Mesendoderm (in vitro differentiated cells): ENCODE results near the gene HECTD4.

ENCODE experiments used
- DNase-seq: peaks from one replicate; pipeline ENCODE4 v3.0.0; 2013
- H2AK5ac ChIP-seq: 2 replicates; pipeline ENCODE4 v1.6.1; 2013; ENCODE audit warnings: low read length, inconsistent platforms
- H2BK120ac ChIP-seq: 2 replicates; pipeline ENCODE4 v1.6.1; 2013; ENCODE audit warnings: low read depth, mild to moderate bottlenecking, low read length, moderate library complexity, mixed read lengths
- H2BK15ac ChIP-seq: replicated peaks from 2 replicates; pipeline ENCODE4 v1.6.1; 2013; ENCODE audit warnings: low read depth, mild to moderate bottlenecking, moderate library complexity
- H2BK5ac ChIP-seq: 2 replicates; pipeline ENCODE4 v1.6.1; 2013; ENCODE audit warnings: low read length, inconsistent platforms
- H3K18ac ChIP-seq: 2 replicates; pipeline ENCODE4 v1.6.1; 2013; ENCODE audit warnings: mild to moderate bottlenecking, low read length, mixed read lengths
- H3K23ac ChIP-seq: one replicate; pipeline ENCODE4 v1.6.1; 2013; ENCODE audit warnings: low read length
- H3K27ac ChIP-seq: 2 replicates; pipeline ENCODE4 v1.5.1; 2013; ENCODE audit warnings: low read depth, mild to moderate bottlenecking, inconsistent platforms, low read length, moderate library complexity
- H3K27me3 ChIP-seq: 2 replicates; pipeline ENCODE4 v1.6.1; 2013; ENCODE audit warnings: low read length, control low read depth, mild to moderate bottlenecking, inconsistent platforms; ENCODE audit not compliant: insufficient read depth, poor library complexity
- H3K36me3 ChIP-seq: 2 replicates; pipeline ENCODE4 v1.6.1; 2013; ENCODE audit warnings: low read length, inconsistent platforms; ENCODE audit not compliant: control insufficient read depth, insufficient read depth
- H3K4ac ChIP-seq: one replicate; pipeline ENCODE4 v1.6.1; 2013; ENCODE audit warnings: low read depth, mild to moderate bottlenecking, low read length, moderate library complexity
- H3K4me1 ChIP-seq: 2 replicates; pipeline ENCODE4 v1.6.1; 2013; ENCODE audit warnings: low read depth, low read length, inconsistent platforms; ENCODE audit not compliant: control insufficient read depth
- H3K4me2 ChIP-seq: 2 replicates; pipeline ENCODE4 v1.6.1; 2013; ENCODE audit warnings: low read length
- H3K4me3 ChIP-seq: 2 replicates; pipeline ENCODE4 v1.5.1; 2013; ENCODE audit warnings: mild to moderate bottlenecking, low read length
- H3K56ac ChIP-seq: one replicate; pipeline ENCODE4 v1.6.1; 2013; ENCODE audit warnings: low read length
- H3K79me1 ChIP-seq: 2 replicates; pipeline ENCODE4 v1.6.1; 2013; ENCODE audit warnings: low read length, inconsistent platforms
- H3K79me2 ChIP-seq: 2 replicates; pipeline ENCODE4 v1.6.1; 2013; ENCODE audit warnings: mild to moderate bottlenecking, low read length; ENCODE audit not compliant: control insufficient read depth, insufficient read depth
- H3K9ac ChIP-seq: 2 replicates; pipeline ENCODE4 v1.6.1; 2013; ENCODE audit warnings: low read length, inconsistent platforms
- H4K5ac ChIP-seq: one replicate; pipeline ENCODE4 v1.6.1; 2013; ENCODE audit warnings: low read length
- H4K8ac ChIP-seq: one replicate; pipeline ENCODE4 v1.6.1; 2013; ENCODE audit warnings: low read depth, mild to moderate bottlenecking, control low read depth, low read length, moderate library complexity
- WGBS: extraction: QIAGEN DNeasy Blood & Tissue Kit; methylation state at CpG from one replicate; pipeline ENCODE4 v1.1.7; 2013; ENCODE audit warnings: low lambda C conversion rate, missing lambda C conversion rate; ENCODE audit not compliant: insufficient coverage; ENCODE audit errors: extremely low coverage; 5-methylcytosine and 5-hydroxymethylcytosine counted together

HECTD4 gene

DNA sequence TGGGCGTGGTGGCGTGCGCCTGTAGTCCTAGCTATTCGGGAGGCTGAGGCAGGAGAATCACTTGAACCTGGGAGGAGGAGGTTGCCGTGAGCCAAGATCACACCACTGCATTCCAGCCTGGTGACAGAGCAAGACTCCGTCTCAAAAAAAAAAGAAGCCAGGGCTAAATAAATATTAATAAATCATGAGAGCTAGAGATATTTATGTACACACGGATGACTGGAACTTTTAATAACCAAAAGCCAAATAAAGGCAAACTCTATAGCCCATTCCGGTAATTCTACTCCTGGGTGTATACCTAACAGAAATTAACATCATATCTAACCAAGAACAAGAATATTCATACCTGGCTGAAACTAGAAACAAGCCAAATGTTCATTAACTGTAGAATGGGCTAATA, 264.5 kb downstream of the HECTD4 start:
- no CpG with 5 or more reads among the region's 8 CpGs for WGBS
- Histone ChIP-seq H3K4ac (no peak overlapping the region), H3K79me1 (no peaks in the 10 kb centered on the region), H2BK15ac (no peak overlapping the region), H3K27ac (no peak overlapping the region), H3K79me2 (no peaks in the 10 kb centered on the region), H3K4me2 (no peak overlapping the region), H3K18ac (no peak overlapping the region), H3K9ac (no peak overlapping the region), H2BK120ac (no peak overlapping the region), H4K8ac (no peak overlapping the region), H3K4me3 (no peak overlapping the region), H3K27me3 (no peaks in the 10 kb centered on the region), H4K5ac (no peak overlapping the region), H2BK5ac (no peak overlapping the region), H2AK5ac (no peak overlapping the region), H3K23ac (no peak overlapping the region), H3K56ac (no peak overlapping the region), H3K36me3 (no peaks in the 10 kb centered on the region), H3K4me1 (peaks cover 2% of the 10 kb centered on the region)
- no peak for DNase-seq

DNA sequence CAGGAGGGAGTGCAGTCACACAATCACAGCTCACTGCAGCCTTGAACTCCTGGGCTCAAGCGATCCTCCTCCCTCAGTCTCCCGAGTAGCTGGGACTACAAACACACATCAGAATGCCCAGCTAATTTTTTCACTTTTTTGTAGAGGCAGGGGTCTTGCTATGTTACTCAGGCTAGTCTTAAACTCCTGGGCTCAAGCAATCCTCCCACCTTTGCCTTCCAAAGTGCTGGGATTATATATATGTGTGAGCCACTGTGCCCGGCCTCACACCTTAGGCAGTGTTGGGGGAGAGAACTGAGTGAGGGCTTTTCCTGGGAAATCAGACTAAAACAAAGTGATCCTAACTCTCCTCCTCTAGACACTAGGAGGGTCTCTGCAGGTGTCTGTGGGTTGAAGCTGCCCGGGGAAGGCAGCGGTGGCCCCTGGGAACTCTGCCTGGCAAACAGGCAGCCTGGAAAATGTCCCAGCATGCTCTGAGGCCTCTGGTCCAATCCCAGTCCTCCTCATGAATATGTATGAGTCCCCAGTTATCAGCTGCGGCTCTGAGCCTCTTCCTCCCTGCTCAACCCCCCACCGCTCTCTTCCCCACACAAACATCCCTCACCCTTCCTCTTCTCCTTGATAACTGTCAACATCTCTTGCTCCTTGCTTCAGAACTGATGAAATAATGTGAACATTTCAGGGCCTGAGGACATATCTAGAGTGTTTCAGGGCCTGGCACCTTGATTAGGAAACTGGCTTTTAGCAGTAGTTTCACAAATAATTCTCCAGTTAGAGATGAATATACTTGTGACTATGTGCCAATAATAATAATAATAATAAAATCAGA, 265.8 kb downstream of the HECTD4 start:
- Histone ChIP-seq H3K56ac (peak overlapping the region; percentile 70), H3K27me3 (no peaks in the 10 kb centered on the region), H3K79me2 (no peaks in the 10 kb centered on the region), H4K8ac (peak overlapping the region; percentile 89), H3K4me2 (peak overlapping the region; percentile 13), H3K4me3 (no peak overlapping the region), H3K9ac (peak overlapping the region; percentile 55), H3K79me1 (no peaks in the 10 kb centered on the region), H3K18ac (no peak overlapping the region), H3K36me3 (no peaks in the 10 kb centered on the region), H2BK120ac (no peak overlapping the region), H2BK5ac (no peak overlapping the region), H3K4me1 (peaks cover 4% of the 10 kb centered on the region), H2BK15ac (no peak overlapping the region), H3K23ac (no peak overlapping the region), H2AK5ac (no peak overlapping the region), H3K27ac (peak overlapping the region; percentile 78), H3K4ac (no peak overlapping the region), H4K5ac (no peak overlapping the region)
- DNase-seq: peak; percentile 95
- no CpG with 5 or more reads among the region's 7 CpGs for WGBS

DNA sequence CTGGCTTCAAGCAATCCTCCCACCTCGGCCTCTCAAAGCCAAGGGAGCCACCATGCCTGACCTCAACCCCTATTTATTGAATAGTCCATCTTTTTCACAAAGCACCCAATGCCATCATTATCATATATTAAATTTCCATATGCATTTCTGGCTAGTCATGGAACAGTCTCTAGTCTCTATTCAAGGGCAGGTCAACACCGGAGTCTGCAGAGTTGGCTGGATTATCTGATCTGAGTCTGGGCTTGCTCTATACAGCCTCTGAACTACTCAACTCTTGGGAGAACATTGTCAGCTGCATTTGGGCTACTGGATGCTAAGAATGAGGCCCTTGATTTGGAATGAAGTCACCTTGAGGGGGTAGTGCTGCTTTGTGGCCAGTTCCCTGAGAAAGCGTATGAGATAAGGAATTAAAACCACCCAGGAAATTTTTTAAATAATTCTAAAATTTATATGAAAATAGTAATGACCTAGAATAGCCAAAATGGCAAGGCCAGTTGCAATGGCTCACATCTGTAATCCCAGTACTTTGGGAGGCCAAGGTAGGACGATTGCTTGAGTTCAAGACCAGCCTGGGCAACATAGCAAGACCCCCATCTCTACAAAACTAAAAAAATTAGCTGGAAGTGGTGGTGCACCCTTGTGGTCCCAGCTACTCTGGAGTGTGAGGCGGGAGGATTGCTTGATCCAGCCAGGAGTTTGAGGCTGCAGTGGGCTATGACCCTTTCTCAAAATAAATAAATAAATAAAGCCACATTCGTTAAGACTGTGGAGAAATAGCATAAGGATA, 266.8 kb downstream of the HECTD4 start:
- no peak overlapping the region for H4K8ac ChIP-seq
- H3K27ac ChIP-seq: no peak overlapping the region

DNA sequence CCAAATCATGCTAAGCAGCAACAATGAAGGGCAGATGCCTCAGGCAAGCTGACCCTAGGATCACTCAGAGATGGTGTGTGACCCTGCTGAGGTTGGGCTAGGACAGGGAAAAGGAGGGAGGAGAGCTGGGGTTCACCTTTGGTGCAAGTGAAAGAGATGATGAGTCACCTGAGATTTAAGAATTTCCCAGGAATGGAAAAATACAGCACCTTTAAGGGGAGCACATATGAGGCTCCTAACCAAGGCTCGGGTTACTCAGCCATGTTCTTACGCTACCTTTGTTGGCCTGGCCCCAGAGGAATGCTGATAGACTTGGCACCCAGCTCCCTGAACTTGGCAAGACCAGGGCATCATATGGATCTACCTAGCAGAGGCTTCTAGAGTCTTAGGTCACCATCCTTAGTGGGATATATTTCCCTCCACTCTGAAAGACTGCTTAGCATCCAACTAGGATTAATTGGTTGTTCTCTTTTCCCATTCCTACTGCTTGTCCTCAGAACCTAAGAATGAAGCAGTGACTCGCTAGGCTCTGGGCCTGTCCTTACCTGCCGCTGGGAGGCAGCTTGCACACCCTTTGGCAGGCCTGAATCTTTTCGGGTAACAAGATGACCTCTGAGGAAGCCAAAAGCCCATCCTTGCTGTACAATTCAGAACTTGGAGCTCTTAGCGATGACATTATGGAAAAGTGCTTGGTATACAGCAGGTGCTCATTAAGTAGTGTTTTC, 269.7 kb downstream of the HECTD4 start:
- Histone ChIP-seq H3K23ac (no peak overlapping the region), H3K27ac (no peak overlapping the region), H2BK15ac (no peak overlapping the region), H2BK120ac (no peak overlapping the region), H3K9ac (no peak overlapping the region), H3K27me3 (no peaks in the 10 kb centered on the region), H3K36me3 (no peaks in the 10 kb centered on the region), H3K79me1 (no peaks in the 10 kb centered on the region), H4K8ac (no peak overlapping the region), H3K4ac (no peak overlapping the region), H2BK5ac (no peak overlapping the region), H3K4me1 (peaks cover 4% of the 10 kb centered on the region), H3K56ac (peak overlapping the region; percentile 60), H3K18ac (no peak overlapping the region), H3K4me2 (no peak overlapping the region), H3K4me3 (no peak overlapping the region), H2AK5ac (no peak overlapping the region), H3K79me2 (peaks cover 10% of the 10 kb centered on the region), H4K5ac (no peak overlapping the region)
- no CpG with 5 or more reads among the region's 6 CpGs for WGBS
- peak; percentile 56 for DNase-seq

More for the DNA sequence above, 266.8 kb downstream of the HECTD4 start:
- H3K79me1 ChIP-seq: no peaks in the 10 kb centered on the region
- no peak overlapping the region for H4K5ac ChIP-seq
- no peak overlapping the region for H3K4me2 ChIP-seq
- H3K23ac ChIP-seq: no peak overlapping the region
- no peak overlapping the region for H2AK5ac ChIP-seq
- no peak overlapping the region for H2BK120ac ChIP-seq
- no peak overlapping the region for H2BK15ac ChIP-seq
- no peak overlapping the region for H3K4me3 ChIP-seq
- no peaks in the 10 kb centered on the region for H3K27me3 ChIP-seq
- no peak overlapping the region for H3K18ac ChIP-seq
- no peak for DNase-seq
- no peaks in the 10 kb centered on the region for H3K36me3 ChIP-seq
- H3K9ac ChIP-seq: no peak overlapping the region
- H2BK5ac ChIP-seq: no peak overlapping the region
- peaks cover 4% of the 10 kb centered on the region for H3K4me1 ChIP-seq
- H3K4ac ChIP-seq: no peak overlapping the region
- WGBS: no CpG with 5 or more reads among the region's 6 CpGs
- H3K56ac ChIP-seq: no peak overlapping the region
- no peaks in the 10 kb centered on the region for H3K79me2 ChIP-seq

DNA sequence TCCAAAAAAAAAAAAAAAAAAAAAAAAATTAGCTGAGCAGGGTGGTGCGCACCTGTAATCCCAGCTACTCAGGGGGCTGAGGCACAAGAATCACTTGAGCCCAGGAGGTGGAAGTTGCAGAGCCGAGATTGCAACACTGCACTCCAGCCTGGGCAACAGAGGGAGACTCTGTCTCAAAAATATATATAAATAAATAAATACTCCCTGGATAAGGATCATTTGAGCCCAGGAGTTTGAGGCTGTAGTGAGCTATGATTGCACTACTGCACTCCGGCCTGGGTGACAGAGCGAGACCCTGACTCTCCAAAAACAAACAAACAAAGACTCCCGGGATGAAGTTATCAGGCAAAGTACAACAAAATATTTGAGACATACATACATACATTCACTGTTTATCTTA, 270.3 kb downstream of the HECTD4 start:
- no peak overlapping the region for H3K4me2 ChIP-seq
- no peak overlapping the region for H3K9ac ChIP-seq
- H2BK120ac ChIP-seq: no peak overlapping the region
- no peak overlapping the region for H4K5ac ChIP-seq
- H3K56ac ChIP-seq: no peak overlapping the region
- H3K27ac ChIP-seq: no peak overlapping the region
- no CpG with 5 or more reads among the region's 5 CpGs for WGBS
- H2AK5ac ChIP-seq: no peak overlapping the region
- H3K4me3 ChIP-seq: no peak overlapping the region
- H3K4me1 ChIP-seq: peaks cover 4% of the 10 kb centered on the region
- H3K79me1 ChIP-seq: no peaks in the 10 kb centered on the region
- no peaks in the 10 kb centered on the region for H3K27me3 ChIP-seq
- no peak overlapping the region for H3K4ac ChIP-seq
- DNase-seq: no peak
- H2BK15ac ChIP-seq: no peak overlapping the region
- H3K79me2 ChIP-seq: peaks cover 16% of the 10 kb centered on the region
- H3K23ac ChIP-seq: no peak overlapping the region
- H2BK5ac ChIP-seq: no peak overlapping the region
- no peaks in the 10 kb centered on the region for H3K36me3 ChIP-seq
- H4K8ac ChIP-seq: no peak overlapping the region
- no peak overlapping the region for H3K18ac ChIP-seq
